ENCODE data around the gene ZNF562.
"Not testable (repeated sequence)": the region's sequence is repeated elsewhere in the genome, so short reads cannot be mapped to it uniquely, and the experiment has no call there.

The ZNF562 gene

GRCh38 chr19:9674663-9675357 is at the start of gene ZNF562:
ZNF562 (minus strand) TSS chr19:9675100; CDS start chr19:9660744, 14,356 bp downstream.
- peak; percentile 85 to 91 (median 91) for DNase-seq

- DNase-seq: no peak
These were observed 49.3 kb upstream of the ZNF562 start for GRCh38 chr19:9724157-9724556.

- peak in 2 of 3 donors; percentile 8 to 16 for DNase-seq
These were observed 47.0 kb upstream of the ZNF562 start for GRCh38 chr19:9721861-9722260.

DNA sequence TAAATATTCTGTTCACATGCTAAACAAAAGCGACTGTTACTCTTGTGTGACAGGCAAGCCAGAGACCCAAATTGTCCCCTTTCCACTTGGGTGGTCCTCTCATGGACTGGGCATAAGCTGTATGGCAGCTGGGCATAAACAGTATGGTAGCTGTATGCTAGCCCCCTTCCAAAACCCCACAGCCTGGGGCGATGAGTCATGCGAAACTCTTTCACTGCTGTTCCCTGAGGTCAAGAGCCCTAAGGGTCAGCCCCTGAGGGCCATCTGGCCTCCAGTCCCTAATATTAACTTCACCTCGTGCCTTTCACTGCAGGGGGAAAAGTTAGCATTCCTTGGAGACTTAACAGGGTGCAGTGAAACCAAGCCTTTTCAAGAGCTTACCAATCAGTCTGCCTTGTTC is 45.6 kb upstream of the ZNF562 start:
- DNase-seq: no peak

- no peak for DNase-seq
These were observed 36.9 kb upstream of the ZNF562 start for GRCh38 chr19:9711815-9712214.

DNA sequence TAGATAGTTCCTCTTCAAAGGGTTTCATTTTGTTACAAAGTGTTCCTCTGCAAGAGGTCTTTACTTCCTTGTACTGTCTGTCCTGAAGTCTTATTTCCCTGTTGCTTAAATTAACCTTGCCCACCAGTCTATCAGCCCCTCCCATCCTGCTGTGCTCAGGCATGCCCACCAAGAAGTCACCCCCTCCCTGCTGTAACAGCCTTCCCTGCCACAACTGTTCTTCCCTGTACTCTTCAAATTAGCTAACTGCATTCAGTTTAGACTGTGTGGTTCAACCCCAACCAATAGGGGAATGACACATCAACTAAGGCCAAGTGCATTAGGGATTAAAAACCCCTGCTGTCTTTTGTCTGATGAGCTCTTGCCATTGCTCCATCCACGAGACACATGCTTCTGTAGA is 34.4 kb upstream of the ZNF562 start:
- DNase-seq: peak; percentile 2 to 21 (median 8)

DNA sequence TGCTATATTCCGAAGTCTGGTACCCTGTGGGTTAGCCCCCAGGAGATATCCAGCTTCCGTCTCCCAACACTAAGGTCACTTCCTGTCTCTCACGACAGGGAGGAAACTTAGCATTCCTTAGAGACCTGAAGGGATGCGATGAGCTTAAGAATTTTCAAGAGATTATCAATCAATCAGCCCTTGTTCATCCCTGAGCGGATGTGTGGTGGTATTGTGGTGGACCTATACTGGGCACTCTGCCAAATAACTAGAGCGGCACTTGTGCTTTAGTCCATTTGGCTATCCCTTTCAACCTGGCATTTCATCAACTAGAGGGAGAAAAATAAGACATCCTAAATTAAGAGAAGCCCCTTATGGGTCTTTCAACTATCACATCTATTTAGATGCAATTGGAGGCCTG is 30.9 kb upstream of the ZNF562 start:
- DNase-seq: no peak

DNA sequence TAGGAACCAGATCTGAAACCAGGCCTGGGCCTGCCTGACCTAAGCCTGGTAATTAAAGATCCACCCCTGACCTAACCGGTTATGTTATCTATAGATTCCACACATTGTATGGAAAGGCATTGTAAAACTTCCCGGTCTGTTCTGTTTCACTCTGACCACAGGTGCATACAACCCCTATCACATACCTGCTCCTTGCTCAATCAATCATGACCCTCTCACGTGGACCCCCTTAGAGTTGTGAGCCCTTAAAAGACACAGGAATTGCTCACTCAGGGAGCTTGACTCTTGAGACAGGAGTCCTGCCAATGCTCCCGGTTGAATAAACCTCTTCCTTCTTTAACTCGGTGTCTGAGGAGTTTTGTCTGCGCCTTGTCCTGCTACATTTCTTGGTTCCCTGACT is 27.3 kb upstream of the ZNF562 start:
- no peak for DNase-seq

DNA sequence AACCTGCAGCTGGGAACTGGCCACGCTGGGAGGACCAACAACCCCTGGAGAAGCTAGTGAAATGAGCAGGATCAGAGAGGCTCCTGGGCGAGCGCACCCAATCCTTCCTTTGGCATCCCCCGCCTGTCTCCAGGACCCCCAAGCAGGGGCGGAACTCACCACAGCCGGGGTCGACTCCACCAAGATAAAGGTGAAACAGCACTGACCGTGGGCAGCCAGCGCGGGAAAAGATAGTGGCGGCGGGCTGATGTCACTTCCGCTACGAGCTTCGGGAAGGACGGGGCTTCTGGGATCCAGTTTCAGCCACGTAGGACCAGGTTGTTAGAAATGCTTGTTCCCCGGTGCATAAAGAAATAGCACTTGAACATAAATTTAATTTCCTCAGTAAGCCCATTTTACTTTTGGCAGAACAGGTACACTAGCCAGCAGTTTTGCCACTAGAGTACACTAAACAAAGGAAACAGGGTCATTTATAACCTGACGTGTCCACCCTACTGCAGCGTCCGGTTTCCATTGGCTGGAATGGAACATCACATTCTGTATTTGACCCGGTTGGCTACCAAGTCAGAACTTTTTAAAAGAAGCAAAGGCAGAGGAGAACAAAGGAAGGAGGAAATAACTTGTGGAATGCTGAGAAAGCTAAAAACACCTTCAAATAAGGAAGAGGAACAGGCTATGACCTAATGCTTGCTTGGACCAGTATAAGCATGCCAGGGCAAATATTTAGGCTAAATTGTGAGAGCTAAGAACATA is 25.5 kb upstream of the ZNF562 start:
- no peak for DNase-seq

DNA sequence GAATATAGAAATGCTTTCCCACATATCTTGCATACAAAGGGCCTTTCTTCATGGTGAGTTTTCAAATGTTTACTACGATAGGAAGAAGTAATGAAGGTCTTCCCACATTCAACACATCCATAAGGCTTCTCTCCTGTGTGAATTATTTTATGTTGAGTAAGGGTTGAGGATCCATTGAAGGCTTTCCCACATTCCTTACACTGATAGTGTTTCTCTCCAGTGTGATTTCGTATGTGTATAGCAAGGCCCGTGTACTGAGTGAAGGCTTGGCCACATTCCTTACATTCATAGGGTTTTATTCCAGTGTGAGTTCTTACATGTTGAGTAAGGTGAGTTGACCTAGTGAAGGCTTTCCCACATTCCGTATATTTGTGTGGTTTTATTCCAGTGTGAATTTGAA is 15.4 kb upstream of the ZNF562 start:
- not testable (repeated sequence) for DNase-seq

DNA sequence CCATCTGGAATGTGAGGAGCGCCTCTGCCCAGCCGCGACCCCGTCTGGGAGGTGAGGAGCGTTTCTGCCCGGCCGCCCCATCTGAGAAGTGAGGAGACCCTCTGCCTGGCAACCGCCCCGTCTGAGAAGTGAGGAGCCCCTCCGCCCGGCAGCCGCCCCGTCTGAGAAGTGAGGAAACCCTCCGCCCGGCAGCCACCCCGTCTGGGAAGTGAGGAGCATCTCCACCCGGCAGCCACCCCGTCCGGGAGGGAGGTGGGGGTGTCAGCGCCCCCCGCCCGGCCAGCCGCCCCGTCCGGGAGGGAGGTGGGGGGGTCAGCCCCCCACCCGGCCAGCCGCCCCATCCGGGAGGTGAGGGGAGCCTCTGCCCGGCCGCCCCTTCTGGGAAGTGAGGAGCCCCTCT is 5.1 kb upstream of the ZNF562 start:
- not testable (repeated sequence) for DNase-seq

DNA sequence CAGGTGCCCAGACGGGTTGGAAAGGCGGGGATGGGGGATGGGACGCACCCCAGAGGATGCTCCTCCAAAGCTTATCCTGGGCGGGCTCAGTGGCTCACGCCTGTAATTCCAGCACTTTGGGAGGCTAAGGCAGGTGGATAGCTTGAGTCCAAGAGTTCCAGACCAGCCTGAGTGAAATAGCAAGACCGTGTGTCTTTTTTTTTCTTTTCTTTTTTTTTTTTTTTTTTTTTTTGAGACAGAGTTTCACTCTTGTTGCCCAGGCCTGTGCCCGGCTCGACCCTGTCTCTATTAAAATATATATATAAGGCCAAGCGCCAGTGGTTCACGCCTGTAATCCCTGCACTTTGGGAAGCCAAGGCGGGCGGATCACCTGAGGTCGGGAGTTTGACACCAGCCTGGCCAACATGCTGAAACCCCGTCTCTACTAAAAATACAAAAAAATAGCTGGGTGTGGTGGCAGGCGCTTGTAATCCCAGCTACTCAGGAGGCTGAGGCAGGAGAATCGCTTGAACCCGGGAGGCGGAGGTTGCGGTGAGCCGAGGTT is 530 bp upstream of the ZNF562 start:
- not testable (repeated sequence) for DNase-seq

DNA sequence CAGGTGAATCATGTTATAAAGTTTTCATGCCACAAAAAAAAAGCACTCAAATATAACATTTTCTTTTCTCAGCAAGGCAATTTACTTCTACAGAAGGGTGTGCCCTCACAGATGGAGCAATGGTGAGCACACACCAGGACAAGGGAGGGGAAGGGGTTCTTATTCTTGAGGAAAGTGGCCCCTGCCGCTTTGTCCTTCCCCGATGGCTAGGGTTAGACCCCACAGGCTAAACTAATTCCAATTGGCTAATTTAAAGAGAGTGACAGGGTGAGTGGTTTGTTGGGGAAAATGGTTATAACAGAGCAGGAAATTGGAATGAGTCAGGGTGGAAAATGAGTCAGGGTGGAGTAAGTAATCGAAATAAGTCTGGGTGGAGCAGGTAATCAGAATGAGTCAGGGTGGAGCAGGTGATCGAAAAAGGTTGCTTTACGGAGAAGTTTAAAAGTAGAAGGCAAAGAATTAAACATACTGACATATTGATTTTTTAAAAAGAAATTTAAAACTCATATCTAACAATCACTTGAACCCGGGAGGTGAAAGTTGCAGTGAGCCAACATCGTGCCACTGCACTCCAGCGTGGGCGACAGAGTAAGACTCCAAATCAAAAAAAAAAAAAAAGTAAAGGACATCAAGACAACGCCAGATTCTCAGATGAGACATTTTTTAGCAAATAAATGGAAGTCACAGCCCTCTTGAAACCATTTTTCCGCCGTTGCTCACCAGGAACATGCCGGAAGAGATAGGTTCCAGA is 813 bp downstream of the ZNF562 start:
- peak in 2 of 3 donors; percentile 31 to 34 for DNase-seq

DNA sequence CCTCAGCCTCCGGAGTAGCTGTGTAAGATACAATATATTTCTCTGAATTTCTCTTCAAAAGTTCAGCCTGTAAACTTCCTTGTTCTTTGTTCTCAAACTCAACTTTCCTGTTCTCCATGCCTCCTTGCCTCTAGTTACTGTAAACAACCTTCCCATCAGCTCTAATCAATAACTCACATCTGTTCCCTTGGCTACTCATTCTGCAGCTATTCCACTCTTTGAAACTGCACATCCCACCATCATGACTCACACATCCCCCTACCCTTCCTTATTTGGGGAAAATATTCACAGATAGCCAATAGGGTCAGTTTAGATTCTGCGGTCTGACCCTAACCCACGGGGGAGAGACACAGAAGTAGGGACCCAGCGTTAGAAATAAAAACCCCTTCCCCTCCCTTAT is 2.0 kb downstream of the ZNF562 start:
- no peak for DNase-seq

DNA sequence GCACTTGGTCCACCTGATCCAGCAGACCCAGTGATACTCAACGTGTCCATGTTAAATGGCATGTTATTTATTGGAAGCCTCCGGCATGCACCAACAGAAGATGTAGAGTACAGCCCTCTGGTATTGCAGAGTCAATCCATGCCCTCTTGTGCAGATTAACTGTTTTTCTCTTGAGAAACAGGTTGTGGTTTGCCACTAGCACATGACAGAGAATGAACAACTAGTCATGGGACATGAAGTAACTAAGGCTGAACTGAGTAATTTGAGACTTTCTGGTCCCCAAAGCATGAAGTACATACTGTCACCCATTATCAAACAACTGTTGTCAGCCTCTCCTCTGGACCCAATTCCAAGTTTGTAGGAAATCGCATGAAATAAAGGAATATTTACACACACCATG is 3.2 kb downstream of the ZNF562 start:
- peak; percentile 5 to 38 (median 26) for DNase-seq

GRCh38 chr19:9668544-9668943 is 6.4 kb downstream of the ZNF562 start:
- DNase-seq: no peak

GRCh38 chr19:9667898-9668297 is 7.0 kb downstream of the ZNF562 start:
- no peak for DNase-seq

- no peak for DNase-seq
These were observed 16.1 kb downstream of the ZNF562 start for GRCh38 chr19:9658769-9659168.

DNA sequence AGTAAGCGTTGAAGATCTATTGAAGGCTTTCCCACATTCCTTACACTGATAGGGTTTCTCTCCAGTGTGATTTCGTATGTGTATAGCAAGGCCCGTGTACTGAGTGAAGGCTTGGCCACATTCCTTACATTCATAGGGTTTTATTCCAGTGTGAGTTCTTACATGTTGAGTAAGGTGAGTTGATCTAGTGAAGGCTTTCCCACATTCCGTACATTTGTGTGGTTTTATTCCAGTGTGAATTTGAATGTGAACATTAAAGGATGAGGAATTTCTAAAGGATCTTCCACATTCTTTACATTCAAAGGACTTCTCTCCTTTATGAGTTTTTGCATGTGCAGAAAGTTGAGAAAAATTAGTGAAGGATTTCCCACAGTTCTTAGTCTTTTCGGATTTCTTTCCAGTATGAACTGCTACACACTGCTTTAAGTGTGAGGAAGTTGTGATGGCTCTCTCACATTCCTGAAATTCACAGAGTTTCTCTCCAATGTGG is 21.8 kb downstream of the ZNF562 start:
- not testable (repeated sequence) for DNase-seq

- DNase-seq: not testable (repeated sequence)
These were observed 23.4 kb downstream of the ZNF562 start for GRCh38 chr19:9651464-9651863.

DNA sequence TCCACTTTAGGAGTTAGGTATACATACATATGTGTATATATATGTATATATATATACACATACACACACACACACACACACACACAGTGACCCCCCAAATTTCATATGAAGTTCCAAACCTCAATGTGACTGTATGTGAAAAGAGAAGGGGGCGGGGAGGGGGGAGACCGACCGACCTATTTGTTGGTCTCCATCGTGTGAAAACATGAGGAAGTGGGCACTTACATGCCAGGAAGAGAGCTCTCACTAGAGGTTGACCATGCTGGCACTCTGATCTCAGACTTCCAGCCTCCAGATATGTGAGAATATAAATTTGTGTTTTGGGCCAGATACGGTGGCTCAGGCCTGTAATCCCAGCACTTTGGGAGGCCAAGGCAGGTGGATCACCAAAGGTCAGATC is 24.6 kb downstream of the ZNF562 start:
- DNase-seq: no peak

DNA sequence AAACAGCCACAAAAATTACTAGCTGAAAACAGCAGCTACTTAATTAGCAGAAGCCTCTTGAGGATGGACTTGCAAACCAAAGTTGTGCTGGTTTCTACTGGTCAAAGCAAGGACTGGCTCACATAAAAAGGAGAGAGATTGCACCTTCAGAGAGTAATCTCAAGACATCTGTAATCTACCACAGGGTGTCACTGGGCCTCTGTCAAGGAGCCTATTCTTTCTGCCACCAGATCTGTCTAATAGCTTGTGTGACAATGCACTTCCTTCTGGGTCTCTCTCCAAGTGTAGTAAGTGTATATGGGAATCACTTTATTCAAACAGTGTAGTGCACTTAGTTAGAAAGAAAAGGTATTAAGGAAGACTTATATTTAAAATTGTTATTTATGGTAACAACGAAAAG is 29.4 kb downstream of the ZNF562 start:
- peak in 1 of 3 donors; percentile 10 for DNase-seq

- no peak for DNase-seq
These were observed 30.4 kb downstream of the ZNF562 start for GRCh38 chr19:9644472-9644871.
